ENCODE results near the gene SLC25A46.

- TF ChIP-seq CTCF (IDR thresholded peaks at IDR 0.05) (no peak), POLR2A (IDR thresholded peaks at IDR 0.05) (no peak)
Observed at GRCh38 chr5:110784901-110785300, 46.1 kb downstream of the SLC25A46 start.

Measured in testis (tissue), 2 donors.